Stimulated activated CD4-positive, alpha-beta T cell treated with anti-CD3 and anti-CD28 coated beads, TNF-alpha, amount 100 ng/mL, for 48 hours (primary cell): ENCODE results near the gene SORCS1.

ENCODE experiments used
- DNase-seq, 3 donors: peaks; one replicate each; pipeline ENCODE4 v3.0.0-alpha.2; 2020; ENCODE audit warnings: low read depth in 3 of 3

The SORCS1 gene

GRCh38 chr10:107163881-107164861, at the start of gene SORCS1:
Gene SORCS1 (minus strand): TSS chr10:107164706.
- DNase-seq = no peak

- DNase-seq = no peak
Observed at GRCh38 chr10:107214261-107214660, 49.8 kb upstream of the SORCS1 start.

DNA sequence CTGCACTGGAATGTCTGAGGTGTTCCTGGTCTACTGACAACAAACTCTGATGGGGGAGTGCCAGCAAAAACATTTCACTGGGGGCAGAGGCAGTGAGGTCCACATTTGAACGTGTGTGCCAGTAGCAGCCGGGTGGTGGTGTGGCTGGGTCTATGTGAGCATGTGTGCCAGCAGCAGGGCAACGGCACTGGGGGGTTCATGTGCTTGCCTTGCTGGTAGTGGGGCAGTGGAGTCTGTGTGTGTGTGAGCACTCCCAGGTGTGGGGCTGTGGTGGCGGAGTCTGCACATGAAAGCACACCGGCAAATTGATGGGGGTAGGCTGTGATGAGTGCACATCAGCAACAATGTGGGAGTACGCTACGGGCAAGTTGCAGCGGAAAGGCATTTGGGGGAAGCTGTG, 49.4 kb upstream of the SORCS1 start:
- no peak for DNase-seq

- no peak for DNase-seq
Observed at GRCh38 chr10:107206833-107207232, 42.3 kb upstream of the SORCS1 start.

GRCh38 chr10:107169516-107169915, 5.0 kb upstream of the SORCS1 start:
- no peak for DNase-seq

DNA sequence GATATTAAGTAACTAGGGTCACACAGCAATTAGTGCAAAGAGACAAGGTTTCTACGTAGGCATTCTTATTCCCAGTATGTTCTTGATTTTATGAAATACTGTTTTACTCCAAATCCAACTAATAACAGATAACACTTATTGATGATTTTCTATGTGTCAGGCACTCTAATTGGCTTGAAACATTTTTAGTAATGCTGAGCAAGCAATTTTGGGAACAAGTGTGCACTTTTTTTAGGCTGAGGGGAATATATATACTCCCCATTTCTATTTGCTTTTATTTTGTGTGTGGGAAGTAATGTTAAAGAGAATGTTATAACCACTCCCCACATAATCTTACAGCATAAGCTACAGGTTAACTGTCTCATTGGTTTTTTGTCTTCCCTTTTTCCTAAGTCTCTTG, 4.2 kb upstream of the SORCS1 start:
- DNase-seq = no peak

- DNase-seq = no peak
Observed at GRCh38 chr10:107166403-107166802, 1.9 kb upstream of the SORCS1 start.

GRCh38 chr10:107164992-107165391, 486 bp upstream of the SORCS1 start:
- DNase-seq = no peak

DNA sequence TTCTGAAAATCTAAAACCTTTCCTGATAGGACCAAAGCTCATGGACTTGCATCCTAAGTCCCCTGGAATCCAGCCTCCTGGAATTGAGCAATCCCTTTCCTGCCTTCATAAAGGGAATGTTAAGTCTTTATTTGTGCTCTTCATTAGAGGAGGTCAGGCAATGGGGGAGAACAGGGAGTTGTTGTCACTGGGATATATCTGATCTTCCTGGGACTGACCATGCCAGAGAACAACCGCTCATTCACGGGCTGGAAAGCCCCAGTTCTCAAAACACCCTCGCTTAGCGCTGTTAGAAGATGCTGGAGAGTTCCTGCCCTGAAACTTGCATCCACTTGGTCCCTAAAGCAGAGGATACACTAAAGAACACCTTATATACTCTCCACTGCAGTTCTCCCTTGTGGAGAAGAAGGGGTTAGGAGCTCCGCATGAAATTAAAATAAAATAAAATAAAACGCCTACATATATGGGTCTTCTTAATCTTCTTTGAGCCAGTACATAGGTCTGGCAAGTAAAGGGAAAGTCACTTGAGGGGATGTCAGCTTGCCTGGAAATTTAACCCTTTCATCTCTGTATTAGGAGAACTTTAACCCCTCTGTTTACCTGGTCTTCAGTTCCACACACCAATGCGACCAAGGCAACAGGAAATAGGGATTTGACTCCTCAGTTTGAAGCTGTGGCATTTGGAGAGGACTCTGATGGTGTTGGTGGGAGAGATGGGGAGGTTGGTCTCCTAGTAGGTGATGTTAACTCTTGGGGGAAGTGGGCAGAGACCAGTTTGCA, 1.2 kb downstream of the SORCS1 start:
- DNase-seq = no peak

- DNase-seq = no peak
Observed at GRCh38 chr10:107160866-107161265, 3.6 kb downstream of the SORCS1 start.

- DNase-seq = no peak
Observed at GRCh38 chr10:107159871-107160270, 4.6 kb downstream of the SORCS1 start.

- DNase-seq = no peak
Observed at GRCh38 chr10:107157071-107157470, 7.4 kb downstream of the SORCS1 start.

GRCh38 chr10:107152087-107152486, 12.4 kb downstream of the SORCS1 start:
- no peak for DNase-seq

DNA sequence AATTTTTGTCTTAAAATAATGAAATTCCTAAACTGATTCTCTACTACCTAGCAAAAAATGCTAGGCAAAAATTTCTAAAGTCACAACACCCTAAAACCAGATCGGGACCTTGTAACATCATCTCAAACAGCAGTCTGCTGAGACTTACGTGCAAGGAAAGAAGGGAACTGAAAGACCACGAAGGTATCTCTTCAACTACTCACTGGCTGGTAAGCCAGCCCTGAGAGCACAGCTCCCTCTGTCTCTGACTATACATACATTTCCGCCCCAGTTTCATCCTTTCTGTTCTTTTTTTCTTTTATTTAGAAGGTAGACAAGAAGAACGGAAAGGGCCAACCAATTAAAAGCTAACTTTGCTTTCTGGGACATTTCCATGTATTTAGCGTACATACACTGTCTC, 15.6 kb downstream of the SORCS1 start:
- DNase-seq = no peak

DNA sequence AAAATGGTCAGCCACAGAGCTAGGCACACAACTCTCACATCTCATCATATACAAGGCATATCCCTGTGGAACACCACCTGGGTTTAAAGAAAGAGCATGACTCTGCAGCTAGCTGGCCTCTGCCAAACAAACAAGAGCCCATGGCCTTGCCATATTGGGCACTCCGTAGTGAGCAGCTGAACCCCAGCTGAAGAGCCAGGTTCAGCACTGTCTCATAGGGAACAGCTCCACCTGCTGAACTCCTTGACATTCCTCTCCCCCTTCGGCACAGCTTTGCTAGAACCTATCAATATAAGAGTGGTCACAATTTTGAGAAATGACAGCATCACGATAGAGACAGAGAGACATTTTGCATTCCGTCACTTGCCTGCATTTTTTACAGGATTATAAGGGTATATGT, 20.0 kb downstream of the SORCS1 start:
- no peak for DNase-seq

GRCh38 chr10:107141524-107142061, 22.9 kb downstream of the SORCS1 start:
- no peak for DNase-seq

DNA sequence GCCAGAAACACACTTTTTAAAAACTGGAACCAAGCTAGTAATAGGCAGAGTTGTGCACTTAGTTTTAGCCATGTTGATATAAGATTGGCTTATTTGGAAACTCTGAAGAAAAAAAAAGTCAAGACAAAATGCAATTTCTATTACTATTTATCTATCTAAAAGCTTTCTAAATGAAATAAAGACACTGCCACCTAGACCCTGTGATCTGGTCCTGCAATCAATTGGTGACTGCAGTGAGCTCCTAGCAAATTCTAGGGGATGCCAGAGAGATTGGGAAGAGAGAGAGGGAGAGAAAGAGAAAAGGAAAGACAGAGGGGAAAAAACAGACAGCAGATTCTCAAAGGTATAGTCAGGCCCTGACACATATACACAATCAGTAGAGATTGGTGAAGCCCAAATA, 25.3 kb downstream of the SORCS1 start:
- no peak for DNase-seq

GRCh38 chr10:107133656-107134055, 30.9 kb downstream of the SORCS1 start:
- DNase-seq = no peak

DNA sequence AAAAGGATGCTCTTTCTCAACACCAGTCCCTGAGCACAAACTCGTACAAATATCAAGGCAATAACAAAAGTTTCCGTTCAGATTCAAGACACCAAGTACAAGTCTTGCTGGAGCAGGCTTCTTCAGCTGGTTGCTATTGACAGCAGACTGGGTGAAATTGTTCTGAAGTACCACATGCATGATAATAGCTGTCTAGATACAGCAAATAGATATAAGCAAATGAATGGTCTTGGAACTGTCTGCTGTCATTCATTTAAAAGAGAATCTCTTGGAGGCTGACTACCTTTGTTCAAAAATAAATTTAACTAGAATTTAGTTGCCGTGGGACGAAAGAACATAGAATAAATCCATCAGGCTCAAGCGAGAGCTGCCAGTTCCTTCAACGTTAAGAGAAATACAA, 35.5 kb downstream of the SORCS1 start:
- DNase-seq = no peak

GRCh38 chr10:107126512-107127065, 37.9 kb downstream of the SORCS1 start:
- DNase-seq = no peak

DNA sequence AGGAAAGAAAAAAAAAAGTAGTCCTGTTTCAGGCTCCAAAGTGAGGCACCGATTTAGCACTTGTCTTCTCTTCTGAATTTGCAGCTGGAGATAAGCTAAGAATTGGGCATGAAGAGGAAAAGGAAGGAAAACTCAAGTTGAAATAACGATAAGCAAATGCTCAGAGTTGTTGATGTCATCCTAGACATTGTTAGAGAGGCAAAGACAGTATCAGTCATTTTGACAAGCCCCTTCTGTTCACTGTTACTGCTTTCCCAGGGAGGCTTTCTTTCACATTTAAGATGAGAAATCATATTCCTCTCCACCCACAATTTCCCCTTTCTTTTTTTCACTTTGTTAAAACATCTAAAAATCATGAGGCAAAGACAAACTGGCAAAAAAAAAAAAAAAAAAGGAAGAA, 41.8 kb downstream of the SORCS1 start:
- DNase-seq = no peak

DNA sequence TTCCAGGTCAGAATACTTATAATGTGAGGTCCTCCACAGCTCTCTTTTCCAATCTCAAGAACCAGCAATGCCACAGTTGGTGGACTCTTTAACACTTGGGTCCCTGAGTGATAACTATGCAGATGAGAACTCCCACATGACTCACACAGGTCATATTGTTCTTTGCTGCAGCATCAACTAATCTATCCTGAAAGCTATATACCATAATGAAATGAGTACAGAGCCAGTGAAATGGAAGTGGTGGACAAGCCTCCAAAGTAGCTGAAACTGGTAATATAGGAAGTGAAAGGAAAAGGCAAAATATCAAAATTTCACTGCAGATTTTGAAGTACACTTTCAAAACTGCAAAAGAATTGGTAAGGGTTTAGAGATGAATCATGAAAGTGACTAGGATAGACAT, 45.6 kb downstream of the SORCS1 start:
- DNase-seq = no peak
